NCI-H460 (cell line): Measurements from ENCODE around the gene TFCP2L1. TPM values are rescaled to one million over a fixed set of nuclear protein-coding genes. Genes with fewer than 3 reads are reported as not detected.

Experiments
- DNase-seq: peaks from one replicate; pipeline ENCODE4 v3.0.0-alpha.2; 2016; ENCODE audit warnings: low read depth; ENCODE audit errors: extremely low read depth
- total RNA-seq: library from RNA; depleted of rRNA; stranded (reverse); fragments of >200 nt; shearing (Covaris generic); gene quantifications from 2 replicates; pipeline ENCODE4 v1.2.3, GENCODE V29; 2014

Gene TFCP2L1
- total RNA-seq, 1 experiment from 2014 or later, result 0.02 TPM

DNA sequence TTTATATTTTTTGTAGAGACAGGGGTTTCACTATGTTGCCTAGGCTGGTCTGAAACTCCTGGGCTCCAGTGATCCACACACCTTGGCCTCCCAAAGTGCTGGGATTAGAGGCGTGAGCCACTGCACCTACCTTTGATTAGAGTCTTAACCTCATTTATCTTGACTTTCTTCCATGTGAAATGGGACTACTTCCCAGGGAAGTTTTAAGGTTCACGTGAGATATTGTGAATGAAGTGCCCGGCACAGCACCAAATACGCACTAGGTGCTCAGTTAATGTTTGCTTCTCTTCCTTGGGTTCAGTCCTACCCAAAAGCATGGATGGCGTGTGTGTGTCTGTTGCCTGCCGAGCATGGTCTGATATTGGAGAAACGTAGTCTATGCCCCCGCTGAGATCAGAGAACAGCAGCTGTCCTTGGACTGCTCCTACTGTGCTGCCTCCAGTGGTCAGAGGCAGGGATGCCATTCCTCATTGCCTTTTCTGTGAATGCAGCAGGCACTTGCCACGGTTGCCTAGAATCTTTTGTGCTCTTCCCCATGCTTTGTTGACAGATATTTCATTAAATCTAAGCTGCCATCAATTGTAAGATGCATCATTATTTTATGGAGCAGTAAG is 12.3 kb upstream of the TFCP2L1 start:
- peak; percentile 25 for DNase-seq

DNA sequence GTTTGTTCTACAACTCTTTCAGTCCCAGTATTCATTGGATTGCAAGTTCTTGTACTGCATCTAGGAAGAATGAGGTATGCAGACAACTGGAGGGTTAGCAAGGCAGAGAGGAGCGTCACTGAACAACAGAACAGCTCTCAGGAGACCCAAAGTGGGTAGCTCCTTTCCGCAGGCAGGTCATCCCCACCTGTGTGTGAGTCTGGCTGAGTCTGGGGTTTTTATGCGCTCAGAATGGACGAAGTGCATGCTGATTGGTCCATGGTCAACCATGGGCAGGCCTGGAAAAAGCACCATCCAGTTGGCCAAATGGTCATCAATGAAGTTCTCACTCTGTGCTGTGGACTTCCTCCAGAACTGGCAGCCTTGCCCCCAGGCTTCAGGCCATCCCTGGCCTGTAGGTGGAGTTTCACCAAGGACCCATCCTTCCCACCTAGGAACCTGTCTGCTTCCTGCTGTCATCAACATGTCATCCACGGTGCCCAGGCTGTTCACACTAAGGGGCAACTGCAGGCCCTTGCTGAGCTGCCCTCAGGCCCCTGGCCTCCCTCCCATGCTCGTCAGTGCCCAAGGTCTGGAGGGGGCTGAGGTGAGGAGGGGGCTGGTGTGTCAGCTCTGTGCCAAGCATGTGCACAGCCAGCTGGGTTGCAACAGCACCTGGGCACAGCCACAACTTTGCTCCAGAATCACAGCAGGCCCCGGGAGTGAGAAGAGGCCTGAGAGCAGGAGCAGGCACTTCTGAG is 11.1 kb upstream of the TFCP2L1 start:
- no peak for DNase-seq

DNA sequence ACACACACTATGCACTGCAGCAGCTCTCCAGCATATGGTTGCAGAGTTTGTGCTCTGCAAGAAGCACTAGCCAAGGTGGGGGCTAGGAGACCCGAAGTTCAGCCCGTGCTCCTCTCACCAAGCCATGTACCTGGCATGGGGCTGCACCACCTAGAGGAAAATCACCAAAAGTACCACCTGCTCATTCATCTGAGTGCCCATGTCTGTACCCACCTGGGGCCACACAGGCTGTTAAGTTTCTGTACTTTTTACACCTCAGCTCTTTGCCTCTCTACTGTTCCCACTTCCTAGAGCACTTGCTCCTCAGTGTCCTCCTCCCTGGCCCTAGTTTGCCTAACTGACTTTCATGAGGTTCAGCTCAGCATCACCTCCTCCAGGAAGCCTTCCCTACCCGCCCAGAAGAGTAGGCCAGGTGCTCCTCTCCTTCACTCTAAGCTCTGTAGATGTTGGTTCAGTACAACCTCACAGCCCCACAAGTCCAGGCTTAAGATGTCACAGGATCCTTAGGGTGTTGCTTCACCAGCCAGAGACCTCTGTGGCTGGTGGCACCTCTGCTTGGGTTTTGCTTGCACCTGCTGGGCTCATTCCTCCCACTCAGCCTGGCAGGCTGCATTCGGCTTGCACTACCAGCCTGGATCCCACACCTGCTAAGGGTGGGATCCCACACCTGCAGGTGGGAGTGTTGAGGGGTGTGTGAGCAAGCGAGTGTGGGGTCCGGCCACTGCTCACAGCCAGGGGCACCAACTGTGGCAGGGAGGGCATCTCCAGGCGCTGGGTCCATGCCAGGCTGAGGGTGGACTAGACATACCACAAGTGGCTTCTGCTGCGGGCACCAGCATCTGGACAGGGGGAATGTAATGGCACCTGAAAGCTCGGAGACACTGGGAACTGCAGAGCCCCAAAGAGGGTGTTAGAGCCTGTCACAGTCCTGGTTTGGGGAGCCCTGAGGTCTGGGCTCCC is 10.2 kb upstream of the TFCP2L1 start:
- no peak for DNase-seq

DNA sequence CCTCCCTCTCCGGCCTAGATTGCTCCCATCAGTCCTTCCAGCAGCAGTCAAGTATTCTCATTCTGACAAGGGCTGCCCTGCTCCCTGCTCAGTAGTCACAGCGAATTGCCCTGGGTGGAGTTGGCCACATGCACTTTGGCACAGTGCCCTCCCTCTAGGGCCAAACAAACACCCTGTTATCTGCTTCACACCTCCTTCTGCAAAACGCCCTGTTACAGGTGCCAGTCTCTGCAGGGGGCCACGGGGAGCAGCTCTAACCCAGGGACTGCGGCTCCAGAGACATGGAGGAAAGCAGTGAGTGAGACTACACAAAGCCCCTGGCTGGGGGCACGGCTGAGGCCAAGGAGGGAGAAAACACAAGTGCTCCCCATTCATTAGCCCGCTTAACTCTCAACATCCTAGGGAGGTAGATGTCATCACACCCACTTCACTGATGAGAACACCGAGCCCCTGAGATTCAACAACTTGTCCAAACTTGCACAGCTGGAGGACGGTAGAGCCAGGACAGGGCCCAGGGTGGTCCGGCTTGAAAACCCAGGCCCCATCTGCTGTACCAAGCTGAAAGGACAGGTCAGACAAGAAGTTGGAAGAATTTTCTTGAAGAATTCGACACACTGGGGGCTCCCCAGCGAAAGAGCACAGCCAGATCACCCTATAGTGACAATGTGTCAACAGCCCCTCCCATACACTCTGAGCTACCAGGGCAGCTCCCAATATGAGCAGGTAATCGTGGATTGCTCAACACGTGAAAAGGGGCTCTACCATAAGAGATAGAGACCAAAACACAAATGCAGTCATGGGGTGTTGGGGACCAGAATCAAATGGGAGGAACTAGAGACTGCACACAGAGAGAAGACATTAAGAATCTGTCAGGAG is 8.7 kb upstream of the TFCP2L1 start:
- no peak for DNase-seq

DNA sequence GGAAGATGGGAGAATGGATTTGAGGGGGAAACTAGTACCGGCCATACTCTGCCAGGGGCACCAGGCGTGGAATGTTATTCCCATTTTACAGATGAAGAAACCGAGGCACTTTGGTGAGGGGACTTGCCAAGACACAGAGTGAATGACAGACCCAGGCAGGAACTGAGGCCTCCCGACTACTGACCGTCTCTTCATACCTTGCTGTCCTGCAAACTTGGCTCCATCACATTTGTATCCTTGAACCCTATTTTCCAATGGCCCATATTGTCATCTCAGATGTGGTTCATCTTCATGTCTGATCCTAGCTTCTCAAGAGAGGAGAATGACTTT is 6.2 kb upstream of the TFCP2L1 start:
- DNase-seq, result no peak

DNA sequence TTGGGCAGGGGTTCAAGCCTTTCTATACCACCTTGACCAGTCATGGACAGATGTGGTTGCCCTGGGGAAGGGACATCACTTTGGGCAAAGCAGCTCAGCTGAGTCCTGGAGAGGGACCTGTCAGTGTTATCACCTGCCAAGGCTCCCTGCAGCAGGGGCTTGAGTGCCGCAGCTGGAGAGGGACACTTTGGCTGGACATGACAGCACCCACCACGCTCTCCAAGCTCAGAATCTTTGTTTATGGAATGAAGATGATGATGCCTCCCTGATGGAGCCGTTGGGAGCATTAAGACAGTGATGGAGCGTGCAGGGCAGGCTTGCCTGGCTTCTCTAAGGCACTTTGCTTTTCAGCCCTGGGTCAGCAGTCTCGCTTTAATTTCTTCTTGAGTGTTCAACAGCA is 4.3 kb upstream of the TFCP2L1 start:
- DNase-seq, result no peak

DNA sequence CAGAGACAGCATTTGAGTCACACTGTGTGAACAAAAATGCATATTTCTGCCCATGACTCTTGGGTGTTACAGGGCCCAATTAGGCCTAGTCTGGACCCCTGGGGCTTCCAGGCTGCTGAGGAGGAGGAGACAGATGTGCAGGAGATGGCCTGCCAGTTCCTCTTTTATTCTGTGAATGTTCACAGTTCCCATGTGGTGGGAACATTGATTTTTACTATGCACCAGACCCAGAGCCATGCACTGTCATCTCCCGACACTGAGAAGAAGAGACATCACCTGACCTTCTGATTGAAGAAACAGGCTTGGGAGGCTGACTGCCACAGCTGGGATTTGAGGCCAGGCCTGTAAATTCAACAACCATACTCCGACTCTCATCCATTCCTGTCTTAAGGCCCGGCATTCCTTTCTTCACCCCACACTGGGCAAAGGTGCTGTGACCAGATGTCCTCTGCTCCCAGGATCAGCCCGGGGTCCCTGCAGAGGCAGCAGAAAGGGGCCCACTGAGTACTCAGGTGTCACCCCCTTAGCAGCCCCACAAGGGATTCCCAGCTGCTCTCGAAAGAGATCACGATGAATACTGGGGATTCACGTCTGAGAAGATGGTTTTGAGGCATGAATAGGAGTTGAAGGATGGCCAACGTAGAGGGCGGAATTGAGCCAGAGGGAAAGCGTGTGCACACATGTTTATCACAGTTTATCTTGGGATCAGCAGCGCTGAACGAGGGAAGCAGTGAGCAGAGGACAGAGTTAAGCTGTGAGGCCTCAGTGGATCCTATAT is 3.6 kb upstream of the TFCP2L1 start:
- DNase-seq, result no peak

DNA sequence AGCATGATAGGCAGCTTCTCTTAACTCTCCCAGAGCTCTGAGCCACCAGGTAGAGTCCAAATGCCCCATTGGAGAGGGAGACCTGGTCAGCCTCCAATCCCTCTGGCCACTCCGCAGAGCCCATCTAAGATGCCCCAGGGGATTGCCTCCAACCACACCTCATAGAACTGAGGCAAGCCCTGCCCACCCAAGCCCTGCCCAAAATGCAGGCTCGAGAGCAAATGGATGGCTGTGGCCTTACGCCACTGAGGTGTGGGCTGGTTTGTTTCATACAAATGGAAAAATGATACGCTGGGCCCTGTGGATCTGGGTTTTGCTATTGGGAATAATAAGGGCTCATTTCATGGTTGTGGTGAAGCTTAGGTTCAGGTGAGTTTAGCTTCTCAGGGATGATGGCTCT is 3.0 kb upstream of the TFCP2L1 start:
- no peak for DNase-seq

DNA sequence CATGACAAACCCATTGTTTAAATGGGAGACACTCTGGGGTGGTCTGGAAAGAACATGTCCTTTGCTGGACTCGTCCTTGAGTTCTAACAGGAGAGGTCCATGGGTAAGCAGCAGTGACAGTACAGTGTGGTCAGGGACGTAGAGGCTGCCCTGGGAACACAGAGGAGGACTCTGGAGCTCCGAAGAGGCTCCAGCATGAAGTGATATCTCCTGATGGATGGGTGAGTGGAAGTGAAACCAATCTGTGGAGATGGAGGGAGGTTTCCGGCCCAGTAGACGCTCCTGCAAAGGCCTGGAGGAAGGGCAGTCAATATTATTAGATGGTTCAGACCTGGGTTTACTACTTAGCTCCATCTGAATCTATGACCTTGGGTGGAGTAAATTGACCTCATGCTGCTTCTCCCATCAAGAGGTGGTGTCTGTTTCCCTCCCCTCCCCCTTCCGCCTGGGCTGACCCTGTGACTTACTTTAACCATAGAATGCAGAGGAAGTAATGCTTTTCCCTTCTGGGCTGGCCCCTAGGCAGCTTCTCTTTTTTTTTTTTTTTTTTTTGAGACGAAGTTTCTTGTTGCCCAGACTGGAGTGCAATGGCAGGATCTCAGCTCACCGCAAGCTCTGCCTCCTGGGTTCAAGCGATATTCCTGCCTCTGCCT is 2.3 kb upstream of the TFCP2L1 start:
- no peak for DNase-seq

DNA sequence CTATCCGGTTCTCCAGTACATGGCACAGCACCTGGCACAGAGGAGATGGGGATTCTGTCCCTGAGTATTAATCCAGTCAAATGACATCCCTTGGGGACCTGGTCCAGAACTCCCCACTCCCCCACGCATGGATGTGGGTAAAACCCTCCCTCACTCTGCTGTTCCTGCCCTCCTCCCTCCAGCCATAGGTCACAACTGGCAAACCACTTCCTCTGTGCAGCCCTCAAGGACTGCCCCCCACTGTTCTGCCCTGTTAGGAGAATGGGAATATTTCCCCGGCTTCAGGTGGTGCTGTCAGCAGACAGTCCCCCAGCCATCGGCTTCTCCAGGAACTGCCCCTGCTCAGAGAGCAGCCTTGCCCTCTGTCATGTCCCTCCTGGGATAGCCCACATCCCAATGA is 1.5 kb upstream of the TFCP2L1 start:
- DNase-seq, result no peak

DNA sequence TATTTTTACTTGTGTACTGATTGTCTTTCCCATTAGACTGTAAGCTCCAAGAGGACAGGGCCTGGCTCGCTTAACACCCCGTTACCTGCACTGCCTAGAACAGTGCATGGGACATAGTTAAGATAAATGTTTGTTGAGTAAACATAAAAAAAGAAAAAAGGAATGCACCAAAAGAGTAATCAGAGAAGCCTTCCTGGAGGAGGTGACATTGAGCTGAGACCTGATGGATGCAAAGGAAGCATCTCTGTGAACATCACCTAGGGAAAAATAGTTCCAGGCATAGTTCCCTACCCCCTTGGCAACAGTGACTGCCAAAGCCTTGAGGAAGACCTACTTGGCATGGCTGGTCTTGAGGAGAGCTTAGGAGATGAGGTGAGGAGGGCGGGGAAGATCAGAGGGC is 924 bp upstream of the TFCP2L1 start:
- no peak for DNase-seq

DNA sequence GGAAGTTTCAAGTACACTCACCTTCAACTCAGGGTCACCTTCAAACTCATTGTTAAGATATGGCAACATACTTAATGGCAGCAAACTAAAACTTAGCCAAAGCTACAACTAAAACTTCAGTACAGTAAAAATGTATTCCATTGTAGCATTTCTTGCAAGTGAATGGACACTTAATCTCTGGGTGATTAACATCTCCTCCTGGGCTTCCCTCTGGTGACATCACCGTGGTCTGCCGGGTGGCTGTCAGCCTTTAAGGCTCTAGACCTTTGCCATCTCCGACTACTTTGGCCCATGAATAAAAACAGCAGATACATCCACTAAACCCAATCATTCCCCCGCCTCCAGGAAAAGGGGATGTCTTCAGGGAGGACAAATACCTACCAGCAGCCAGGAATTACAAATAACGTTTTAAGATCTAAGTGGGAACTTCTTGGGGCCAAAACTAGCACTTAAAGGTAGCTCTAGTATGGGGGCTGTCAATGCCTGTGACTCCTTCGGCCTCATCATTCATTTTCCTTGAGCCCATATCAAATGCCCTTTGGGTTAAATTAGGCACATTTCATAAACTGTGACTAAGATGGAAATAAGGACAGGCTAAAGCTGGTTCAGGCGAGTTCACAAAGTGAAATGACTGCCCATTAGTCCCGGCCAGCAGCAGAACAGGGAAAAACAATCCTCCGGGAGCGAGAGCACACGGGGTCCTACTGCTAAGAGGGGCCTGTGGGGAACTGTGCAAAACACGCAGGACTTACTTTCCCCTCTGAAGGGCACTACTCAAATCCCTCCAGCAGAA is 1.1 kb downstream of the TFCP2L1 start:
- DNase-seq, result no peak

DNA sequence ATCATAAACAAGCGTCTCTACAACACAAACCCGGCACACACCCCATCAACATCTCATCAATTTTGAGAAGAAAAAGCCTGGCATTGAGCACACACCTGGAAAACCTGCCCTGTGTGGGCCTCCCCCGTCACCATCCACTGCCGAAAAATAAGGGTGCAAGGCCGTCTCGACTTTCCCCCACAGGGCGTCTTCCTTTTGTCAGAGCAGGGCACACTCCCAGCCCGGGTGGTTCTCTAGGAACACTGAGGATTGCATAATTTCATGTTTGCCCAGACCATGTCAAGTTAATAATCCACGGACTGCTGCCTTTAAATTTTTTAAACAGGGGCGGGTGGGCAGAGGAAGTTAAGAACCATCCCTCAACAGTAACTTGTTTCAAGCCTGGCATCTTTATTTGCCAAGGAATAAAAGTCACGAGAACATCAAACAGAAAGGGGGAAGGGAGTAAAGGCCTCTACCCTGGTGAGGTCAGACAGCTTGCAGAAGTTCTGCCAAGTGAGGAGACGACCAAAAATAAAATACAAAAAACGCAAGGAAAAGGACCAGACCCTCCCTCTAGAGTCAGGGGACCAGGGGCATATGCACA is 2.1 kb downstream of the TFCP2L1 start:
- DNase-seq, result no peak

DNA sequence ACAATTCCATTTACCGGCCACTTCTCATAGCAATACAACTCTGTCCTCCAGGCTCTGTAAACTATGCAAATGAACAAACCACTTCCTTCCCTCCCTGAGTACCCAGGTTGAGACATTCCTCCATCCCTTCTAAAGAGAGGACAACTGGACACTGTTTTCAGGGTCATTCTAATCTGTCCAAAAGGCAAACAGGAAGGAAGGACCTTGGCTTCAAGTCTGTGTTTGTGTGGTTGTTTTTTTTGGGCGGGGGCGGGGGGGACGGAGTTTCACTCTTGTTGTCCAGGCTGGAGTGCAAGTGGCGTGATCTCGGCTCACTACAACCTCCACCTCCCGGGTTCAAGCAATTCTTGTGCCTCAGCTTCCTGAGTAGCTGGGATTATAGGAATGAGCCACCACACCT is 3.3 kb downstream of the TFCP2L1 start:
- no peak for DNase-seq

DNA sequence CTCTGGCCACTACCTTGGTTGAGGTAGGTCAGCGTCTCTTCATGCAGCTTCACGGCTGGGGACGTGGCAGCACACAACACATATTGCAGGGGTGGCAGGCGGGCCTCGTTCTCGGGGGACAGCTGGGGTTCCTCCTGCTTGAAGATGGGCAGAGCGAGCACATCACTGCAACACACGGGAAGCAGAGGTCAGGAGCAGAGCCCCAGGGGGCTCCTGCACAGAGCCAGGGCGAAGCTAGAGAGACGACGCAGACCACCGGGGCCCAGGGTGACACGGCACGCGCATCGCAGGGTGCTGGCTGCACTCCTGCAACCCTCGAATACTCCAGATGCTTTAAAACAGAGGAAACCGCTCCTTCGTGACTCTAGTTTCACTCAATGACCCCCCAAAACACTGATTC is 3.9 kb downstream of the TFCP2L1 start:
- no peak for DNase-seq

DNA sequence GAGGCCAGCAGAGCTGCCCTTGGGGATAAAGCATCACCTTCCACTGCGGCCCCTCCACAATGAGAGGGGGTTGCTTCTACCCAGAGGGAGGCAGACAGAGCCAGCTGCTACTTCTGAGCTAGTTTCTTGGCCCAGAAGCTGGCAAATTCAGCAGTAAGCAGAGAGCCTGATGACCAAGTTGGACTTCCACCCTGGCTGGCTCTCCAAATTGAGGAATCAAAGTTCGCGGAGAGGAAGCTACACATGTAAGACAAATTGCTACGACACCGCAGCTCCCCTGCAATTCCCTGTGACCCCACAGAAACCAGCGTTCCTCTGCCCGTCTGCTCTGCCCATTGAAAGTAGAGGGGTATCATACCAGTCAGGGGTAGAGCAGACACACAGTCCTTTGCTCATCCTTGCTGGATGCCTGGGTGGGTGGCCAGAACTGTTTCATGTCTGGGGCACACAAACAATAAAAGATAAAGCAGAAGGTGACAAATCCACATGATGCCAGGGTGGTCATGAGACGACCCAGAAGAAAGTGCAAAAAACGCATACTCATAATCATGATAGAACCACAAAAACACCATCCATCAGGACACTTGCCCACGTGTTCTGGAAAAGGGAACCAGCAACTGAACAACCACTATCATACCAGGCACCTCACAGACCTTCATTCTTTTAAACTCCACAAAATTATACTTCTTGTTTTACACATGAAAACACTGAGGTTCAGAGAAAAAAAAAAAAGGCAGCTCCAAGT is 5.4 kb downstream of the TFCP2L1 start:
- no peak for DNase-seq

DNA sequence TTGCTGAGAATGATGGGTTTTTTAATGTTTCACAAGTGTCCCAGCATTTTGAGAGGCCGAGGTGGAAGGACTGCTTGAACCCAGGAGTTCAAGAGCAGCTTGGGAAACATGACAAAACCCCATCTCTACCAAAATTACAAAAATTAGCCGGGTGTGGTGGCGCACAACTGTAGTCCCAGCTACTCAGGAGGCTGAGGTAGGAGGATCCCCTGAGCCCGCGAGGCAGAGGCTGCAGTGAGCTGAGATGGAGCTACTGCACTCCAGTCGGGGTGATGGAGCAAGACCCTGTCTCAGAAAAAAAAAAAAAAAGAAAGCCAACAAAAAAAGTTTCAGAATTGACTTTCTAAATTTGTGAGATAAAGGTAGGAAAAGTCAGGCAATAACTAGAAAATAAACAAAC is 8.7 kb downstream of the TFCP2L1 start:
- no peak for DNase-seq

DNA sequence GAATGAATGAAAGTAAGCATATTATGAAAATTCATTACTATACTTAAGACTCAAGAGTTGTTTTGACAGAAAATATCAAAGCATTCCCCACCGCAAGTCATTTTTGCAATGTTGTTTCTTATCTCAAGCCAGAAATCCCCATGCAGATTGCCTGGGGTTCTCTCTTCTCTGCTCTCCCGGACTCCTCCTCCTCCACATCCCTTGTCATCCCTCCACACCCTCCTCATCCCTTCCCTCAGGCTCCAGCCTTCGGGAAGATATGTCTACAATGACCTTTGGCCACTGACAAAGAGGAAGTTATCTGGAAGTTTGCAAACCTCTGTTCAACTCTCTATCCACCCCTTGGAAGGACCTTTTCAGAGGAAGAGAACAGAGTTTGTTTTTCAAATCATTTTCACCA is 11.9 kb downstream of the TFCP2L1 start:
- no peak for DNase-seq
